OCI-LY3 (cell line): Measurements from ENCODE around the gene FCHSD2.
A peak's percentile ranks its signal among the peaks of the same experiment; 100 is the strongest.

Experiments used
- H2AFZ ChIP-seq: fragments of 200-600, 300-600 bp; shearing (Covaris generic); 2 replicates; pipeline ENCODE4 v1.6.0; 2014; ENCODE audit warnings: antibody characterized with exemption, low read depth, low read length
- H3K27ac ChIP-seq: fragments of 200-600, 300-600 bp; sonication (generic); 2 replicates; pipeline ENCODE4 v1.5.1; 2014; ENCODE audit warnings: mild to moderate bottlenecking, low read length, moderate library complexity, mixed read lengths
- H3K27me3 ChIP-seq: fragments of 200-600, 300-600 bp; sonication (generic); 2 replicates; pipeline ENCODE4 v1.6.1; 2014; ENCODE audit warnings: low read depth, low read length, mixed read lengths
- H3K36me3 ChIP-seq: fragments of 200-600, 300-600 bp; sonication (generic); replicated peaks from 2 replicates; pipeline ENCODE3; 2014; ENCODE audit warnings: low read depth, low read length, mixed read lengths
- H3K4me1 ChIP-seq: fragments of 300-600, 200-600 bp; sonication (generic); 2 replicates; pipeline ENCODE4 v1.6.1; 2014; ENCODE audit warnings: low read length, mixed read lengths
- H3K4me2 ChIP-seq: fragments of 200-600, 300-600 bp; sonication (generic); 2 replicates; pipeline ENCODE4 v1.6.1; 2014; ENCODE audit warnings: low read length, mixed read lengths
- H3K4me3 ChIP-seq: fragments of 300-600, 200-600 bp; sonication (generic); 2 replicates; pipeline ENCODE4 v1.5.1; 2014; ENCODE audit warnings: antibody characterized with exemption, mild to moderate bottlenecking, low read length, moderate library complexity
- H3K79me2 ChIP-seq: fragments of 300-600, 200-600 bp; shearing (Covaris generic); 2 replicates; pipeline ENCODE4 v1.6.1; 2014; ENCODE audit warnings: mild to moderate bottlenecking, low read length, mixed read lengths
- H3K9ac ChIP-seq: fragments of 300-600, 200-600 bp; shearing (Covaris generic); 2 replicates; pipeline ENCODE4 v1.6.0; 2014; ENCODE audit warnings: mild to moderate bottlenecking, low read length, moderate library complexity
- H3K9me3 ChIP-seq: fragments of 200-600, 300-600 bp; shearing (Covaris generic); 2 replicates; pipeline ENCODE4 v1.6.1; 2014; ENCODE audit warnings: low read length, mixed read lengths; ENCODE audit not compliant: insufficient read depth
- H4K20me1 ChIP-seq: fragments of 200-600, 300-600 bp; sonication (generic); 2 replicates; pipeline ENCODE4 v1.6.1; 2016; ENCODE audit warnings: low read length, mixed read lengths; ENCODE audit not compliant: insufficient read depth
- EZH2phosphoT487 ChIP-seq: fragments of 200-600 bp; shearing (Covaris generic); IDR thresholded peaks from 2 replicates; pipeline ENCODE4 v1.6.1; 2018; ENCODE audit warnings: antibody characterized with exemption, mixed run types, low read depth
- TF ChIP-seq, protein P1 (sequence below): fragments of 200-600, 300-600 bp; sonication (generic); IDR thresholded peaks from 2 replicates; pipeline ENCODE4 v1.5.1; 2014; ENCODE audit warnings: antibody characterized with exemption, low read length, low read depth

FCHSD2 gene

GRCh38 chr11:72953637-72954036 is 188.5 kb downstream of the FCHSD2 start:
- no peak overlapping the region for H3K4me2 ChIP-seq
- H3K9ac ChIP-seq, result no peak overlapping the region
- peaks cover 17% of the 10 kb centered on the region for H3K4me1 ChIP-seq
- H3K4me3 ChIP-seq, result no peak overlapping the region
- peaks cover 92% of the 10 kb centered on the region for H3K79me2 ChIP-seq
- H4K20me1 ChIP-seq, result peaks cover 68% of the 10 kb centered on the region
- no peak overlapping the region for H3K27ac ChIP-seq
- no peaks in the 10 kb centered on the region for H3K27me3 ChIP-seq
- H2AFZ ChIP-seq, result no peak overlapping the region
- peaks cover 54% of the 10 kb centered on the region for H3K36me3 ChIP-seq
- no peak for TF ChIP-seq EZH2phosphoT487
- TF ChIP-seq, protein P1, sequence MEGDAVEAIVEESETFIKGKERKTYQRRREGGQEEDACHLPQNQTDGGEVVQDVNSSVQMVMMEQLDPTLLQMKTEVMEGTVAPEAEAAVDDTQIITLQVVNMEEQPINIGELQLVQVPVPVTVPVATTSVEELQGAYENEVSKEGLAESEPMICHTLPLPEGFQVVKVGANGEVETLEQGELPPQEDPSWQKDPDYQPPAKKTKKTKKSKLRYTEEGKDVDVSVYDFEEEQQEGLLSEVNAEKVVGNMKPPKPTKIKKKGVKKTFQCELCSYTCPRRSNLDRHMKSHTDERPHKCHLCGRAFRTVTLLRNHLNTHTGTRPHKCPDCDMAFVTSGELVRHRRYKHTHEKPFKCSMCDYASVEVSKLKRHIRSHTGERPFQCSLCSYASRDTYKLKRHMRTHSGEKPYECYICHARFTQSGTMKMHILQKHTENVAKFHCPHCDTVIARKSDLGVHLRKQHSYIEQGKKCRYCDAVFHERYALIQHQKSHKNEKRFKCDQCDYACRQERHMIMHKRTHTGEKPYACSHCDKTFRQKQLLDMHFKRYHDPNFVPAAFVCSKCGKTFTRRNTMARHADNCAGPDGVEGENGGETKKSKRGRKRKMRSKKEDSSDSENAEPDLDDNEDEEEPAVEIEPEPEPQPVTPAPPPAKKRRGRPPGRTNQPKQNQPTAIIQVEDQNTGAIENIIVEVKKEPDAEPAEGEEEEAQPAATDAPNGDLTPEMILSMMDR, result no peak
- no peaks in the 10 kb centered on the region for H3K9me3 ChIP-seq

DNA sequence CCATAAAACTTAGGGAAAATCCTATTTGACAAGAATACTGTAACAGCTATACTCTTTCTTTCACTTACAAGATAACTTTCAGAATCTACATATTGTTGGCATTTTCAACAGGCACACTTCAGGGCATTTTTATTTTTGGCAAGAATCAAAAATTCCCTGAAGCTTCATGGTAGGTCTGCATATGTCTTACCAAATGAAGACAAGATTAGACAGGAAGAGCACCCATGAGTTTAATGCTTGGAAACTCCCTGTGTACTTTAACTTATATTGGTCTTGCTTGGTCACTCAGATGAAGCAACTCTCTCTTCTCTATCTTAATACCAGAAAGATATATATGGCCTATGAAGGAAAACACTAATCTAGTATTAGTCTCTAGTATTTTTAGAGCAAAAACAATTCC is 190.2 kb downstream of the FCHSD2 start:
- Histone ChIP-seq H3K4me2 (no peak overlapping the region), H3K27me3 (no peaks in the 10 kb centered on the region), H3K4me1 (peaks cover 17% of the 10 kb centered on the region), H4K20me1 (peaks cover 70% of the 10 kb centered on the region), H3K9me3 (no peaks in the 10 kb centered on the region), H3K4me3 (no peak overlapping the region), H3K27ac (peak overlapping the region; percentile 31), H3K9ac (no peak overlapping the region), H3K79me2 (peaks cover 96% of the 10 kb centered on the region), H2AFZ (no peak overlapping the region), H3K36me3 (peaks cover 50% of the 10 kb centered on the region)
- no peak for TF ChIP-seq EZH2phosphoT487
- TF ChIP-seq, protein P1, result no peak

- peaks cover 70% of the 10 kb centered on the region for H4K20me1 ChIP-seq
- H2AFZ ChIP-seq, result no peak overlapping the region
- no peak overlapping the region for H3K27ac ChIP-seq
- H3K4me1 ChIP-seq, result peaks cover 17% of the 10 kb centered on the region
- H3K4me3 ChIP-seq, result no peak overlapping the region
- peaks cover 53% of the 10 kb centered on the region for H3K36me3 ChIP-seq
- TF ChIP-seq, protein P1, result no peak
- TF ChIP-seq EZH2phosphoT487, result no peak
- H3K27me3 ChIP-seq, result no peaks in the 10 kb centered on the region
- peaks cover 96% of the 10 kb centered on the region for H3K79me2 ChIP-seq
- H3K9me3 ChIP-seq, result no peaks in the 10 kb centered on the region
- no peak overlapping the region for H3K4me2 ChIP-seq
- H3K9ac ChIP-seq, result no peak overlapping the region
These were observed 190.9 kb downstream of the FCHSD2 start for GRCh38 chr11:72951193-72951592.

- TF ChIP-seq, protein P1, result no peak
- TF ChIP-seq EZH2phosphoT487, result no peak
- H3K9me3 ChIP-seq, result no peaks in the 10 kb centered on the region
- peaks cover 94% of the 10 kb centered on the region for H3K79me2 ChIP-seq
- H3K4me2 ChIP-seq, result no peak overlapping the region
- H3K4me3 ChIP-seq, result no peak overlapping the region
- no peak overlapping the region for H3K9ac ChIP-seq
- no peak overlapping the region for H3K27ac ChIP-seq
- peaks cover 65% of the 10 kb centered on the region for H4K20me1 ChIP-seq
- H3K4me1 ChIP-seq, result peaks cover 17% of the 10 kb centered on the region
- H3K36me3 ChIP-seq, result peaks cover 48% of the 10 kb centered on the region
- H2AFZ ChIP-seq, result no peak overlapping the region
- no peaks in the 10 kb centered on the region for H3K27me3 ChIP-seq
These were observed 191.4 kb downstream of the FCHSD2 start for GRCh38 chr11:72950685-72951084.
